HepG2 (cell line): ENCODE results near the gene NYAP2. TPM values are rescaled to one million over a fixed set of nuclear protein-coding genes. Genes with fewer than 3 reads are reported as not detected.

ENCODE experiments used
- ATAC-seq: fragments of 200-7000 bp; cut with Tn5 transposase; 3 replicates; pipeline ENCODE4 v1.9.1; 2020; ENCODE audit warnings: mild to moderate bottlenecking, moderate library complexity
- BruUV-seq: library from RNA; stranded (reverse); fragments of 400-500 nt; replicated peaks from 2 replicates; lab custom pipeline; 2021; lab: Mats Ljungman, UMichigan
- CTCF ChIA-PET: fragments of 300-600 bp; formaldehyde crosslinking; extraction: SDS; loops from one replicate; lab custom pipeline; 2021; ENCODE audit warnings: low total read pairs, inconsistent platforms, low intra/inter-chr PET ratio; lab: Yijun Ruan, JAX
- POLR2A ChIA-PET: fragments of 350-600 bp; sonication (Branson Sonifier 250); formaldehyde crosslinking; loops from one replicate; lab custom pipeline; 2020; ENCODE audit warnings: antibody characterized with exemption, inconsistent platforms; lab: Yijun Ruan, JAX
- DNase-seq: peaks from one replicate; pipeline ENCODE4 v3.0.0-alpha.2; 2015; ENCODE audit warnings: low spot score
- FAIRE-seq: peaks from 3 replicates; lab custom pipeline; 2011; peaks lifted over from hg19 to GRCh38; lab: Jason Lieb, UNC
- H2AFZ ChIP-seq: one replicate; pipeline ENCODE4 v1.6.1; 2011; ENCODE audit warnings: low read length, inconsistent platforms
- H3K27ac ChIP-seq: fragments of 300-600 bp; 3 replicates; pipeline ENCODE4 v1.8.0; 2011; ENCODE audit warnings: mixed run types, mild to moderate bottlenecking, mixed read lengths, low read length, inconsistent platforms; ENCODE audit not compliant: insufficient read depth; ENCODE audit errors: extremely low read length
- H3K27me3 ChIP-seq, 2 experiments: fragments of 200-600 bp in 1 of 2; 2 replicates in 1 of 2; 3 replicates in 1 of 2; pipeline versions ENCODE4 v1.6.0 to v1.8.0; 2011; ENCODE audit warnings: low read length in 2 of 2, mild to moderate bottlenecking in 2 of 2, moderate library complexity in 2 of 2, inconsistent platforms in 1 of 2; ENCODE audit not compliant: insufficient read depth in 2 of 2, control insufficient read depth in 1 of 2
- H3K36me3 ChIP-seq, 2 experiments: fragments of 200-600 bp in 1 of 2; replicated peaks in 1 of 2; 2 replicates in 1 of 2; 3 replicates in 1 of 2; pipeline versions ENCODE4 v1.5.1 to v1.8.0; 2011; ENCODE audit warnings: low read length in 2 of 2, inconsistent platforms in 1 of 2; ENCODE audit not compliant: insufficient read depth in 2 of 2, control insufficient read depth in 1 of 2
- H3K4me1 ChIP-seq: 2 replicates; pipeline ENCODE4 v1.5.1; 2012; ENCODE audit warnings: low read length, inconsistent platforms; ENCODE audit not compliant: insufficient read depth
- H3K4me2 ChIP-seq: 2 replicates; pipeline ENCODE4 v1.6.0; 2011; ENCODE audit warnings: low read depth, low read length, inconsistent platforms
- H3K4me3 ChIP-seq, 3 experiments: fragments of 200-600 bp in 1 of 3; sonication (generic), shearing (Covaris generic) in 1 of 3; replicated peaks in 1 of 3; 2 replicates each; pipeline ENCODE4 v1.5.1; 2011 to 2016; ENCODE audit warnings: low read length in 3 of 3, inconsistent platforms in 2 of 3, low read depth in 2 of 3, mild to moderate bottlenecking in 2 of 3, control low read depth in 1 of 3, mixed read lengths in 1 of 3; ENCODE audit not compliant: insufficient read depth in 1 of 3
- H3K79me2 ChIP-seq: one replicate; pipeline ENCODE4 v1.6.1; 2011; ENCODE audit warnings: low read length, inconsistent platforms; ENCODE audit not compliant: insufficient read depth
- H3K9ac ChIP-seq: 2 replicates; pipeline ENCODE4 v1.6.0; 2011; ENCODE audit warnings: mild to moderate bottlenecking, low read depth, low read length, inconsistent platforms; ENCODE audit not compliant: insufficient read depth
- H3K9me3 ChIP-seq: 2 replicates; pipeline ENCODE4 v1.5.1; 2012; ENCODE audit warnings: mild to moderate bottlenecking, low read length
- H4K20me1 ChIP-seq: 2 replicates; pipeline ENCODE4 v1.6.0; 2011; ENCODE audit warnings: inconsistent platforms, mild to moderate bottlenecking, low read length, moderate library complexity; ENCODE audit not compliant: insufficient read depth
- ASH2L ChIP-seq: fragments of 300-600, 200-600 bp; sonication (generic); IDR thresholded peaks from 2 replicates; pipeline ENCODE4 v1.7.0; 2017; ENCODE audit warnings: low read depth, mild to moderate bottlenecking, moderate library complexity, mixed read lengths, low read length; ENCODE audit not compliant: insufficient read length
- HIVEP1 ChIP-seq: sonication (generic); formaldehyde crosslinking; IDR thresholded peaks from 2 replicates; pipeline ENCODE4 v1.4.0; 2020; ENCODE audit warnings: mild to moderate bottlenecking, missing genetic modification reagents
- MTA1 ChIP-seq: sonication (generic); formaldehyde crosslinking; IDR thresholded peaks from 2 replicates; pipeline ENCODE4 v1.4.0; 2020; ENCODE audit warnings: missing genetic modification reagents, mild to moderate bottlenecking, borderline replicate concordance
- PHF5A ChIP-seq: IDR thresholded peaks from one replicate; pipeline ENCODE4 v1.6.1; 2018; ENCODE audit warnings: low read depth, missing genetic modification reagents; ENCODE audit not compliant: unreplicated experiment
- RBM22 ChIP-seq: fragments of 200-400 bp; formaldehyde crosslinking; optimal IDR thresholded peaks from 2 replicates; pipeline ENCODE3; 2017; ENCODE audit warnings: mild to moderate bottlenecking, low read length, moderate library complexity
- SIN3B ChIP-seq: fragments of 150-350 bp; IDR thresholded peaks from 2 replicates; pipeline ENCODE4 v1.6.1; 2014; ENCODE audit warnings: low read length
- SNAPC2 ChIP-seq: sonication (generic); formaldehyde crosslinking; IDR thresholded peaks from 2 replicates; pipeline ENCODE4 v1.8.1; 2022; ENCODE audit warnings: mild to moderate bottlenecking, missing genetic modification reagents
- U2AF2 ChIP-seq: fragments of 200-400 bp; formaldehyde crosslinking; IDR thresholded peaks from 2 replicates; pipeline ENCODE4 v1.6.1; 2017; ENCODE audit warnings: low read depth, mild to moderate bottlenecking, low read length
- ZBTB37 ChIP-seq: sonication (generic); formaldehyde crosslinking; IDR thresholded peaks from 2 replicates; pipeline ENCODE4 v1.4.0; 2020; ENCODE audit warnings: mild to moderate bottlenecking, missing genetic modification reagents
- ZNF225 ChIP-seq: sonication (generic); formaldehyde crosslinking; IDR thresholded peaks from 2 replicates; pipeline ENCODE4 v1.4.0; 2020; ENCODE audit warnings: mild to moderate bottlenecking, missing genetic modification reagents
- ZNF550 ChIP-seq: sonication (generic); formaldehyde crosslinking; IDR thresholded peaks from 2 replicates; pipeline ENCODE4 v1.4.0; 2020; ENCODE audit warnings: mild to moderate bottlenecking, missing genetic modification reagents, borderline replicate concordance
- ZNF660 ChIP-seq: sonication (generic); formaldehyde crosslinking; IDR thresholded peaks from 2 replicates; pipeline ENCODE4 v1.5.1; 2020; ENCODE audit warnings: mild to moderate bottlenecking, low read depth, missing genetic modification reagents, borderline replicate concordance
- WGBS: methylation state at CpG from one replicate; pipeline ENCODE4 v1.1.6; 2017; ENCODE audit warnings: low lambda C conversion rate; 5-methylcytosine and 5-hydroxymethylcytosine counted together
- in situ Hi-C: cut with HindIII; loops from 2 replicates; pipeline ENCODE4 v1.10.0; 2017; ENCODE audit warnings: low pct_unique_long_range_greater_than_20kb; ENCODE audit not compliant: extremely low pct_ligation_motif_present
- intact Hi-C: fragments of 100-400 bp; cut with micrococcal nuclease; formaldehyde crosslinking; loops from one replicate; pipeline ENCODE4 v1.10.0; 2022; ENCODE audit not compliant: unreplicated experiment
- polyA plus RNA-seq, 8 experiments: library from polyadenylated mRNA; depleted of rRNA in 3 of 8; stranded (reverse) in 7 of 8; unstranded in 1 of 8; fragments of >200 nt; fragmentation: Illumina TruSeq in 4 of 8; extraction: Trizol in 4 of 8; gene quantifications; 2 replicates each; pipeline versions ENCODE4 v1.2.1 to v1.2.3, GENCODE V29; 2011 to 2016; ENCODE audit warnings: low read depth in 4 of 8, missing spikeins in 1 of 8, mixed read lengths in 1 of 8; ENCODE audit not compliant: insufficient read depth in 1 of 8
- total RNA-seq, 5 experiments: library from RNA; depleted of rRNA; stranded (reverse); fragments of >200 nt; fragmentation: Illumina TruSeq; extraction: Trizol; gene quantifications; 2 replicates each; pipeline ENCODE4 v1.2.3, GENCODE V29; 2016; ENCODE audit warnings: low read depth in 1 of 5
- TF ChIP-seq, protein P1 (sequence below), 2 experiments: IDR thresholded peaks; 2 replicates each; pipeline ENCODE4 v1.6.1; 2011 to 2012; ENCODE audit warnings: low read length in 2 of 2, borderline replicate concordance in 1 of 2, low read depth in 1 of 2, mild to moderate bottlenecking in 1 of 2, moderate library complexity in 1 of 2
- TF ChIP-seq, protein P2 (sequence below): sonication (generic); formaldehyde crosslinking; IDR thresholded peaks from 2 replicates; pipeline ENCODE4 v1.4.0; 2020; ENCODE audit warnings: mild to moderate bottlenecking, missing genetic modification reagents
- TF ChIP-seq, protein P3 (sequence below): sonication (generic); formaldehyde crosslinking; conservative IDR thresholded peaks from 2 replicates; pipeline ENCODE4 v1.4.0; 2020; ENCODE audit warnings: missing genetic modification reagents

NYAP2 gene
- total and polyA plus RNA-seq, 2 of the 13 experiments (the other 11 are each of a cell fraction or from before 2014, with no cell fraction given) = not detected

GRCh38 chr2:225400546-225401400 lies 1.3 kb downstream of the NYAP2 start:
- Histone ChIP-seq H3K9me3 (no peaks in the 10 kb centered on the region), H3K4me3 (no peak overlapping the region), H3K79me2 (no peaks in the 10 kb centered on the region), H3K36me3 (no peaks in the 10 kb centered on the region), H3K27me3 (no peaks in the 10 kb centered on the region), H3K9ac (no peak overlapping the region), H4K20me1 (no peaks in the 10 kb centered on the region), H3K4me2 (no peak overlapping the region), H2AFZ (no peak overlapping the region), H3K27ac (no peak overlapping the region), H3K4me1 (no peaks in the 10 kb centered on the region)
- FAIRE-seq (no peak), ATAC-seq (no peak), DNase-seq (no peak)
- ChIA-PET CTCF (no interaction called here), POLR2A (no interaction called here)
- BruUV-seq = no TSS peak
- 12% methylated on average over 9 of the region's 9 CpGs for WGBS
- intact Hi-C loops = no loop called here
- in situ Hi-C loops = no loop called here
- no peak for TF ChIP-seq HIVEP1
- TF ChIP-seq U2AF2 = no peak
- no peak for TF ChIP-seq RBM22
- TF ChIP-seq ZBTB37 (CRISPR knock-in tag) = no peak
- TF ChIP-seq SNAPC2 (CRISPR knock-in tag) = no peak
- TF ChIP-seq, protein P1, sequence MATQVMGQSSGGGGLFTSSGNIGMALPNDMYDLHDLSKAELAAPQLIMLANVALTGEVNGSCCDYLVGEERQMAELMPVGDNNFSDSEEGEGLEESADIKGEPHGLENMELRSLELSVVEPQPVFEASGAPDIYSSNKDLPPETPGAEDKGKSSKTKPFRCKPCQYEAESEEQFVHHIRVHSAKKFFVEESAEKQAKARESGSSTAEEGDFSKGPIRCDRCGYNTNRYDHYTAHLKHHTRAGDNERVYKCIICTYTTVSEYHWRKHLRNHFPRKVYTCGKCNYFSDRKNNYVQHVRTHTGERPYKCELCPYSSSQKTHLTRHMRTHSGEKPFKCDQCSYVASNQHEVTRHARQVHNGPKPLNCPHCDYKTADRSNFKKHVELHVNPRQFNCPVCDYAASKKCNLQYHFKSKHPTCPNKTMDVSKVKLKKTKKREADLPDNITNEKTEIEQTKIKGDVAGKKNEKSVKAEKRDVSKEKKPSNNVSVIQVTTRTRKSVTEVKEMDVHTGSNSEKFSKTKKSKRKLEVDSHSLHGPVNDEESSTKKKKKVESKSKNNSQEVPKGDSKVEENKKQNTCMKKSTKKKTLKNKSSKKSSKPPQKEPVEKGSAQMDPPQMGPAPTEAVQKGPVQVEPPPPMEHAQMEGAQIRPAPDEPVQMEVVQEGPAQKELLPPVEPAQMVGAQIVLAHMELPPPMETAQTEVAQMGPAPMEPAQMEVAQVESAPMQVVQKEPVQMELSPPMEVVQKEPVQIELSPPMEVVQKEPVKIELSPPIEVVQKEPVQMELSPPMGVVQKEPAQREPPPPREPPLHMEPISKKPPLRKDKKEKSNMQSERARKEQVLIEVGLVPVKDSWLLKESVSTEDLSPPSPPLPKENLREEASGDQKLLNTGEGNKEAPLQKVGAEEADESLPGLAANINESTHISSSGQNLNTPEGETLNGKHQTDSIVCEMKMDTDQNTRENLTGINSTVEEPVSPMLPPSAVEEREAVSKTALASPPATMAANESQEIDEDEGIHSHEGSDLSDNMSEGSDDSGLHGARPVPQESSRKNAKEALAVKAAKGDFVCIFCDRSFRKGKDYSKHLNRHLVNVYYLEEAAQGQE (IDR thresholded peaks at IDR 0.05; ENCODE audit: borderline replicate concordance in 1 of 2, low read depth in 1 of 2, low read length in 2 of 2) = no peak
- TF ChIP-seq MTA1 (CRISPR knock-in tag) = no peak
- TF ChIP-seq ZNF660 (CRISPR knock-in tag) = no peak
- TF ChIP-seq ZNF225 = no peak
- no peak for TF ChIP-seq ASH2L
- TF ChIP-seq, protein P2, sequence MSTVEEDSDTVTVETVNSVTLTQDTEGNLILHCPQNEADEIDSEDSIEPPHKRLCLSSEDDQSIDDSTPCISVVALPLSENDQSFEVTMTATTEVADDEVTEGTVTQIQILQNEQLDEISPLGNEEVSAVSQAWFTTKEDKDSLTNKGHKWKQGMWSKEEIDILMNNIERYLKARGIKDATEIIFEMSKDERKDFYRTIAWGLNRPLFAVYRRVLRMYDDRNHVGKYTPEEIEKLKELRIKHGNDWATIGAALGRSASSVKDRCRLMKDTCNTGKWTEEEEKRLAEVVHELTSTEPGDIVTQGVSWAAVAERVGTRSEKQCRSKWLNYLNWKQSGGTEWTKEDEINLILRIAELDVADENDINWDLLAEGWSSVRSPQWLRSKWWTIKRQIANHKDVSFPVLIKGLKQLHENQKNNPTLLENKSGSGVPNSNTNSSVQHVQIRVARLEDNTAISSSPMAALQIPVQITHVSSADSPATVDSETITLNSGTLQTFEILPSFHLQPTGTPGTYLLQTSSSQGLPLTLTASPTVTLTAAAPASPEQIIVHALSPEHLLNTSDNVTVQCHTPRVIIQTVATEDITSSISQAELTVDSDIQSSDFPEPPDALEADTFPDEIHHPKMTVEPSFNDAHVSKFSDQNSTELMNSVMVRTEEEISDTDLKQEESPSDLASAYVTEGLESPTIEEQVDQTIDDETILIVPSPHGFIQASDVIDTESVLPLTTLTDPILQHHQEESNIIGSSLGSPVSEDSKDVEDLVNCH = no peak
- TF ChIP-seq ZNF550 (CRISPR knock-in tag) = no peak
- no peak for TF ChIP-seq SIN3B
- TF ChIP-seq, protein P3, sequence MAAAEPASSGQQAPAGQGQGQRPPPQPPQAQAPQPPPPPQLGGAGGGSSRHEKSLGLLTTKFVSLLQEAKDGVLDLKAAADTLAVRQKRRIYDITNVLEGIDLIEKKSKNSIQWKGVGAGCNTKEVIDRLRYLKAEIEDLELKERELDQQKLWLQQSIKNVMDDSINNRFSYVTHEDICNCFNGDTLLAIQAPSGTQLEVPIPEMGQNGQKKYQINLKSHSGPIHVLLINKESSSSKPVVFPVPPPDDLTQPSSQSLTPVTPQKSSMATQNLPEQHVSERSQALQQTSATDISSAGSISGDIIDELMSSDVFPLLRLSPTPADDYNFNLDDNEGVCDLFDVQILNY (CRISPR knock-in tag) = no peak
- no peak for TF ChIP-seq PHF5A (CRISPR knock-in tag)
